ENCODE measurements around the gene ANKRD7.
A peak's percentile ranks its signal among the peaks of the same experiment; 100 is the strongest.

The ANKRD7 gene

GRCh38 chr7:118224521-118224920 lies at the start of gene ANKRD7:
Gene ANKRD7, plus strand, starts transcription at chr7:118224704. Its CDS starts 127 bp downstream, at chr7:118224831.
- no peak for DNase-seq

- no peak for DNase-seq
These were observed 48.8 kb upstream of the ANKRD7 start for GRCh38 chr7:118175740-118176139.

GRCh38 chr7:118179191-118179590 lies 45.3 kb upstream of the ANKRD7 start:
- no peak for DNase-seq

GRCh38 chr7:118182593-118183427 lies 41.7 kb upstream of the ANKRD7 start:
- no peak for DNase-seq

- peak; percentile 37 for DNase-seq
These were observed 41.1 kb upstream of the ANKRD7 start for GRCh38 chr7:118183428-118183785.

GRCh38 chr7:118183786-118184564 lies 40.5 kb upstream of the ANKRD7 start, which contains the start of gene LSM8:
Gene LSM8, plus strand, starts transcription at chr7:118184164. Its CDS starts 60 bp downstream, at chr7:118184224.
- DNase-seq, result peak; percentile 97

GRCh38 chr7:118184565-118184940 lies 40.0 kb upstream of the ANKRD7 start:
- no peak for DNase-seq

GRCh38 chr7:118185163-118185860 lies 39.2 kb upstream of the ANKRD7 start:
- DNase-seq, result peak; percentile 2

GRCh38 chr7:118186501-118186900 lies 38.0 kb upstream of the ANKRD7 start:
- no peak for DNase-seq

GRCh38 chr7:118194571-118194970 lies 29.9 kb upstream of the ANKRD7 start:
- DNase-seq, result no peak

- DNase-seq, result peak; percentile 86
These were observed 28.5 kb upstream of the ANKRD7 start for GRCh38 chr7:118195837-118196474.

- no peak for DNase-seq
These were observed 22.4 kb upstream of the ANKRD7 start for GRCh38 chr7:118202061-118202460.

GRCh38 chr7:118214051-118214832 lies 10.3 kb upstream of the ANKRD7 start:
- peak; percentile 83 for DNase-seq

GRCh38 chr7:118214833-118215182 lies 9.7 kb upstream of the ANKRD7 start:
- no peak for DNase-seq

- DNase-seq, result no peak
These were observed 7.3 kb upstream of the ANKRD7 start for GRCh38 chr7:118217210-118217619.

GRCh38 chr7:118218413-118219156 lies 5.9 kb upstream of the ANKRD7 start:
- no peak for DNase-seq

- DNase-seq, result no peak
These were observed 5.4 kb upstream of the ANKRD7 start for GRCh38 chr7:118219157-118219512.

GRCh38 chr7:118220583-118220982 lies 3.9 kb upstream of the ANKRD7 start:
- DNase-seq, result no peak

- DNase-seq, result no peak
These were observed 1.9 kb upstream of the ANKRD7 start for GRCh38 chr7:118222591-118222990.

- peak; percentile 53 for DNase-seq
These were observed 8.3 kb downstream of the ANKRD7 start for GRCh38 chr7:118232837-118233236.

GRCh38 chr7:118233799-118234198 lies 9.3 kb downstream of the ANKRD7 start:
- no peak for DNase-seq

- no peak for DNase-seq
These were observed 14.5 kb downstream of the ANKRD7 start for GRCh38 chr7:118239014-118239413.

Data from NCI-H82 (cell line).